MM.1S (cell line): Measurements from ENCODE around the gene TRMT6.

ENCODE experiments used
- DNase-seq: peaks from one replicate; pipeline ENCODE4 v3.0.0-alpha.2; 2015
- H2AFZ ChIP-seq: fragments of 300-600 bp; sonication (generic); 2 replicates; pipeline ENCODE4 v1.6.0; 2016; ENCODE audit warnings: antibody characterized with exemption, low read length
- H3F3A ChIP-seq: fragments of 300-600 bp; sonication (generic); 2 replicates; pipeline ENCODE4 v1.6.1; 2016; ENCODE audit warnings: mild to moderate bottlenecking, antibody characterized with exemption, low read length, moderate library complexity, mixed read lengths; ENCODE audit not compliant: insufficient read depth
- H3K27ac ChIP-seq: fragments of 300-600 bp; sonication (generic); 2 replicates; pipeline ENCODE4 v1.5.1; 2016; ENCODE audit warnings: mild to moderate bottlenecking, low read length
- H3K27me3 ChIP-seq: fragments of 300-600 bp; sonication (generic); replicated peaks from 2 replicates; pipeline ENCODE4 v1.6.0; 2016; ENCODE audit warnings: low read length; ENCODE audit not compliant: insufficient read depth
- H3K36me3 ChIP-seq: fragments of 300-600 bp; sonication (generic); replicated peaks from 2 replicates; pipeline ENCODE4 v1.6.1; 2016; ENCODE audit warnings: mild to moderate bottlenecking, low read length, mixed read lengths; ENCODE audit not compliant: insufficient read depth
- H3K4me1 ChIP-seq: fragments of 300-600 bp; sonication (generic); 2 replicates; pipeline ENCODE4 v1.6.1; 2016; ENCODE audit warnings: low read length, mixed read lengths
- H3K4me2 ChIP-seq: fragments of 300-600 bp; sonication (generic); 2 replicates; pipeline ENCODE4 v1.6.0; 2016; ENCODE audit warnings: low read depth, low read length
- H3K4me3 ChIP-seq: fragments of 300-600 bp; sonication (generic); 2 replicates; pipeline ENCODE4 v1.5.1; 2016; ENCODE audit warnings: low read length, mixed read lengths
- H3K79me2 ChIP-seq: fragments of 300-600 bp; sonication (generic); 2 replicates; pipeline ENCODE4 v1.6.1; 2016; ENCODE audit warnings: mixed run types, low read length, mixed read lengths
- H3K9ac ChIP-seq: fragments of 300-600 bp; sonication (generic); 2 replicates; pipeline ENCODE4 v1.6.1; 2016; ENCODE audit warnings: low read length, mixed read lengths
- H3K9me2 ChIP-seq: fragments of 300-600 bp; sonication (generic); replicated peaks from 2 replicates; pipeline ENCODE4 v1.6.1; 2016; ENCODE audit warnings: mild to moderate bottlenecking, low read length, mixed read lengths; ENCODE audit not compliant: insufficient read depth
- H3K9me3 ChIP-seq: fragments of 300-600 bp; sonication (generic); replicated peaks from 2 replicates; pipeline ENCODE4 v1.6.1; 2016; ENCODE audit warnings: mild to moderate bottlenecking, low read length, mixed read lengths; ENCODE audit not compliant: insufficient read depth
- H4K20me1 ChIP-seq: fragments of 300-600 bp; sonication (generic); 2 replicates; pipeline ENCODE4 v1.6.1; 2016; ENCODE audit warnings: mild to moderate bottlenecking, low read length, moderate library complexity, mixed read lengths; ENCODE audit not compliant: insufficient read depth
- CTCF ChIP-seq: fragments of 300-600 bp; sonication (generic); IDR thresholded peaks from 2 replicates; pipeline ENCODE4 v1.5.1; 2016; ENCODE audit warnings: antibody characterized with exemption, low read length, mixed read lengths
- EZH2 ChIP-seq: fragments of 300-600 bp; sonication (generic); optimal IDR thresholded peaks from 2 replicates; pipeline ENCODE3; 2017; ENCODE audit warnings: low read depth, mild to moderate bottlenecking, antibody characterized with exemption, low read length, mixed read lengths
- EZH2phosphoT487 ChIP-seq: fragments of 300-600 bp; sonication (generic); IDR thresholded peaks from 2 replicates; pipeline ENCODE4 v1.6.1; 2018; ENCODE audit warnings: antibody characterized with exemption, low read length

The TRMT6 gene

GRCh38 chr20:5888041-5888440 is 62.3 kb downstream of the TRMT6 start:
- TF ChIP-seq CTCF (no peak), EZH2phosphoT487 (no peak), EZH2 (no peak)
- H3K4me3 ChIP-seq, result no peak overlapping the region
- no peak overlapping the region for H3K27ac ChIP-seq
- H3K4me1 ChIP-seq, result no peaks in the 10 kb centered on the region
- no peaks in the 10 kb centered on the region for H3F3A ChIP-seq
- no peaks in the 10 kb centered on the region for H3K79me2 ChIP-seq
- DNase-seq, result no peak
- no peaks in the 10 kb centered on the region for H3K36me3 ChIP-seq
- no peak overlapping the region for H2AFZ ChIP-seq
- H3K9me2 ChIP-seq, result no peaks in the 10 kb centered on the region
- H3K9ac ChIP-seq, result no peak overlapping the region
- no peak overlapping the region for H3K4me2 ChIP-seq
- H3K27me3 ChIP-seq, result no peaks in the 10 kb centered on the region
- H3K9me3 ChIP-seq, result no peaks in the 10 kb centered on the region
- no peaks in the 10 kb centered on the region for H4K20me1 ChIP-seq

- no peaks in the 10 kb centered on the region for H3K9me3 ChIP-seq
These were observed 62.9 kb downstream of the TRMT6 start for GRCh38 chr20:5887386-5887785.

More at GRCh38 chr20:5887386-5887785, 62.9 kb downstream of the TRMT6 start:
- H3K4me2 ChIP-seq, result no peak overlapping the region
- no peaks in the 10 kb centered on the region for H3K36me3 ChIP-seq
- DNase-seq, result no peak
- TF ChIP-seq CTCF (no peak), EZH2phosphoT487 (no peak), EZH2 (no peak)
- H4K20me1 ChIP-seq, result no peaks in the 10 kb centered on the region
- no peaks in the 10 kb centered on the region for H3K4me1 ChIP-seq
- H3K9ac ChIP-seq, result no peak overlapping the region
- no peaks in the 10 kb centered on the region for H3K27me3 ChIP-seq
- H3K79me2 ChIP-seq, result no peaks in the 10 kb centered on the region
- H3K27ac ChIP-seq, result no peak overlapping the region
- no peaks in the 10 kb centered on the region for H3K9me2 ChIP-seq
- H3K4me3 ChIP-seq, result no peak overlapping the region
- no peaks in the 10 kb centered on the region for H3F3A ChIP-seq
- no peak overlapping the region for H2AFZ ChIP-seq
